GM12873 (cell line): ENCODE results near the gene TUT7.

Experiments used
- CTCF ChIP-seq: IDR thresholded peaks from 2 replicates; pipeline ENCODE4 v1.5.1; 2012; ENCODE audit warnings: low read depth, mild to moderate bottlenecking, moderate library complexity, low read length, control low read depth; ENCODE audit not compliant: insufficient read depth; ENCODE audit errors: missing control alignments

The TUT7 gene

GRCh38 chr9:86315078-86315477 lies 39.1 kb downstream of the TUT7 start:
- no peak for TF ChIP-seq CTCF

GRCh38 chr9:86308687-86309086 lies 45.5 kb downstream of the TUT7 start:
- TF ChIP-seq CTCF = no peak

GRCh38 chr9:86304236-86304730 lies 49.9 kb downstream of the TUT7 start:
- TF ChIP-seq CTCF = no peak

- TF ChIP-seq CTCF = no peak
Observed at GRCh38 chr9:86303316-86303975, 50.8 kb downstream of the TUT7 start.

GRCh38 chr9:86301686-86302085 lies 52.5 kb downstream of the TUT7 start:
- no peak for TF ChIP-seq CTCF

- TF ChIP-seq CTCF = no peak
Observed at GRCh38 chr9:86300701-86301100, 53.5 kb downstream of the TUT7 start.

GRCh38 chr9:86298873-86299272 lies 55.3 kb downstream of the TUT7 start:
- TF ChIP-seq CTCF = no peak
